H1 (cell line): ENCODE data around the gene VAV2. TPM values are rescaled to one million over a fixed set of nuclear protein-coding genes. Genes with fewer than 3 reads are reported as not detected.

Experiments
- CTCF ChIA-PET: fragments of 300-600 bp; sonication (Branson Sonifier 250); formaldehyde crosslinking; loops from one replicate; lab custom pipeline; 2021; ENCODE audit not compliant: partially characterized antibody; lab: Charles Lee
- POLR2A ChIA-PET: fragments of 300-600 bp; sonication (Branson Sonifier 250); formaldehyde crosslinking; loops from one replicate; lab custom pipeline; 2021; ENCODE audit warnings: inconsistent platforms; ENCODE audit not compliant: partially characterized antibody; lab: Charles Lee
- DNase-seq, 2 experiments: peaks; one replicate each; pipeline versions ENCODE4 v3.0.0 to v3.0.0-alpha.2; 2010 to 2022; ENCODE audit warnings: low spot score in 2 of 2, low read depth in 1 of 2, mixed read lengths in 1 of 2
- FAIRE-seq: peaks from 2 replicates; lab custom pipeline; 2011; peaks lifted over from hg19 to GRCh38; lab: Jason Lieb, UNC
- H2AFZ ChIP-seq: 2 replicates; pipeline ENCODE4 v1.8.1; 2012; ENCODE audit warnings: low read length, inconsistent platforms
- H2AK5ac ChIP-seq: 2 replicates; pipeline ENCODE4 v1.6.1; 2013; ENCODE audit warnings: low read depth, low read length
- H2BK120ac ChIP-seq: replicated peaks from 2 replicates; pipeline ENCODE3; 2013; ENCODE audit warnings: low read depth, low read length, inconsistent platforms
- H2BK12ac ChIP-seq: 2 replicates; pipeline ENCODE4 v1.6.1; 2013; ENCODE audit warnings: low read depth, low read length
- H2BK15ac ChIP-seq: 2 replicates; pipeline ENCODE4 v1.6.1; 2013; ENCODE audit warnings: low read length
- H2BK20ac ChIP-seq: 2 replicates; pipeline ENCODE4 v1.6.1; 2013; ENCODE audit warnings: low read length
- H2BK5ac ChIP-seq: 2 replicates; pipeline ENCODE4 v1.6.1; 2013; ENCODE audit warnings: low read depth, low read length
- H3K14ac ChIP-seq: 2 replicates; pipeline ENCODE4 v1.6.1; 2013; ENCODE audit warnings: inconsistent platforms; ENCODE audit not compliant: insufficient read length
- H3K18ac ChIP-seq: 2 replicates; pipeline ENCODE4 v1.6.1; 2013; ENCODE audit warnings: low read length; ENCODE audit errors: extremely low read depth
- H3K23ac ChIP-seq: 2 replicates; pipeline ENCODE4 v1.6.1; 2013; ENCODE audit warnings: inconsistent platforms; ENCODE audit not compliant: insufficient read length
- H3K23me2 ChIP-seq: 2 replicates; pipeline ENCODE4 v1.6.1; 2013; ENCODE audit warnings: low read depth, low read length
- H3K27ac ChIP-seq: 2 replicates; pipeline ENCODE4 v1.6.1; 2011; ENCODE audit warnings: low read depth, low read length, inconsistent platforms
- H3K27me3 ChIP-seq, 4 experiments: replicated peaks in 1 of 4; 1 replicate in 1 of 4; 2 replicates in 3 of 4; pipeline versions ENCODE4 v1.6.1 to v1.8.1; 2011 to 2013; ENCODE audit warnings: low read length in 3 of 4, mild to moderate bottlenecking in 3 of 4, inconsistent platforms in 2 of 4, mixed read lengths in 2 of 4, moderate library complexity in 1 of 4; ENCODE audit not compliant: control insufficient read depth in 3 of 4, insufficient read depth in 3 of 4; ENCODE audit errors: extremely low read depth in 1 of 4
- H3K36me3 ChIP-seq, 4 experiments: 2 replicates each; pipeline versions ENCODE4 v1.6.1 to v1.8.1; 2011 to 2013; ENCODE audit warnings: mild to moderate bottlenecking in 4 of 4, low read length in 3 of 4, moderate library complexity in 2 of 4, control low read depth in 1 of 4, inconsistent platforms in 1 of 4; ENCODE audit not compliant: insufficient read depth in 4 of 4, control insufficient read depth in 2 of 4
- H3K4ac ChIP-seq: replicated peaks from 2 replicates; pipeline ENCODE3; 2013; ENCODE audit warnings: low read length, low read depth, mixed read lengths, inconsistent platforms; ENCODE audit not compliant: insufficient read length
- H3K4me1 ChIP-seq, 4 experiments: replicated peaks in 1 of 4; 1 replicate in 1 of 4; 2 replicates in 3 of 4; pipeline versions ENCODE4 v1.6.1 to v1.8.1; 2011 to 2013; ENCODE audit warnings: low read length in 3 of 4, inconsistent platforms in 2 of 4, mixed read lengths in 1 of 4; ENCODE audit not compliant: insufficient read depth in 4 of 4, control insufficient read depth in 3 of 4
- H3K4me2 ChIP-seq, 2 experiments: 2 replicates each; pipeline versions ENCODE4 v1.6.1 to v1.8.1; 2011 to 2013; ENCODE audit warnings: low read depth in 2 of 2, low read length in 2 of 2, control low read depth in 1 of 2, inconsistent platforms in 1 of 2, mild to moderate bottlenecking in 1 of 2; ENCODE audit not compliant: insufficient read depth in 1 of 2
- H3K4me3 ChIP-seq, 4 experiments: fragments of 200-600, 300-600 bp in 1 of 4; sonication (generic), shearing (Covaris generic), sonication (Bioruptor Twin) in 1 of 4; 2 replicates each; pipeline versions ENCODE4 v1.5.1 to v1.8.1; 2011 to 2016; ENCODE audit warnings: low read length in 4 of 4, low read depth in 3 of 4, control low read depth in 2 of 4, inconsistent platforms in 2 of 4, mild to moderate bottlenecking in 2 of 4, mixed read lengths in 1 of 4, moderate library complexity in 1 of 4; ENCODE audit not compliant: insufficient read depth in 2 of 4; ENCODE audit errors: extremely low read depth in 1 of 4
- H3K56ac ChIP-seq: replicated peaks from 2 replicates; pipeline ENCODE3; 2013; ENCODE audit warnings: low read depth, mild to moderate bottlenecking, mixed read lengths, low read length, inconsistent platforms; ENCODE audit not compliant: insufficient read length
- H3K79me1 ChIP-seq: 2 replicates; pipeline ENCODE4 v1.6.1; 2013; ENCODE audit warnings: low read depth, low read length, control low read depth
- H3K79me2 ChIP-seq, 2 experiments: 2 replicates each; pipeline versions ENCODE4 v1.6.1 to v1.8.1; 2012 to 2013; ENCODE audit warnings: low read length in 2 of 2, mild to moderate bottlenecking in 2 of 2, inconsistent platforms in 1 of 2; ENCODE audit not compliant: insufficient read depth in 2 of 2, control insufficient read depth in 1 of 2
- H3K9ac ChIP-seq, 4 experiments: replicated peaks in 1 of 4; 1 replicate in 1 of 4; 2 replicates in 3 of 4; pipeline versions ENCODE4 v1.6.1 to v1.8.1; 2011 to 2013; ENCODE audit warnings: low read depth in 3 of 4, low read length in 3 of 4, control low read depth in 2 of 4, mild to moderate bottlenecking in 2 of 4, moderate library complexity in 2 of 4, inconsistent platforms in 1 of 4; ENCODE audit errors: extremely low read depth in 1 of 4
- H3K9me3 ChIP-seq, 2 experiments: 2 replicates each; pipeline versions ENCODE4 v1.6.1 to v1.8.1; 2012 to 2013; ENCODE audit warnings: mild to moderate bottlenecking in 2 of 2, moderate library complexity in 2 of 2, control low read depth in 1 of 2, inconsistent platforms in 1 of 2, low read depth in 1 of 2, low read length in 1 of 2, mixed read lengths in 1 of 2; ENCODE audit not compliant: insufficient read depth in 2 of 2
- H4K20me1 ChIP-seq, 2 experiments: replicated peaks in 1 of 2; 2 replicates each; pipeline versions ENCODE3 to v1.8.1; 2011 to 2013; ENCODE audit warnings: inconsistent platforms in 2 of 2, low read length in 2 of 2, mild to moderate bottlenecking in 1 of 2; ENCODE audit not compliant: insufficient read depth in 2 of 2, control insufficient read depth in 1 of 2
- H4K5ac ChIP-seq: 2 replicates; pipeline ENCODE4 v1.6.1; 2013; ENCODE audit warnings: low read length, low read depth, mixed read lengths, inconsistent platforms; ENCODE audit not compliant: insufficient read length
- H4K8ac ChIP-seq: 2 replicates; pipeline ENCODE4 v1.8.0; 2013; ENCODE audit warnings: mild to moderate bottlenecking, moderate library complexity, low read length, inconsistent platforms; ENCODE audit not compliant: insufficient read depth; ENCODE audit errors: extremely low read depth
- H4K91ac ChIP-seq: replicated peaks from 2 replicates; pipeline ENCODE3; 2013; ENCODE audit warnings: low read length, mixed read lengths, inconsistent platforms; ENCODE audit not compliant: insufficient read length
- CBX8 ChIP-seq: fragments of 300-800, 300-1000 bp; sonication (generic); IDR thresholded peaks from 2 replicates; pipeline ENCODE4 v1.7.1; 2016; ENCODE audit warnings: low read depth, low read length, borderline replicate concordance
- CTBP2 ChIP-seq: IDR thresholded peaks from 2 replicates; pipeline ENCODE4 v1.7.0; 2011; ENCODE audit warnings: borderline replicate concordance, mild to moderate bottlenecking, moderate library complexity, mixed read lengths, low read length; ENCODE audit not compliant: insufficient read depth, insufficient read length
- HDAC2 ChIP-seq, 2 experiments: fragments of 300-600 bp in 1 of 2; sonication (generic) in 1 of 2; IDR thresholded peaks; 2 replicates each; pipeline ENCODE4 v1.6.1; 2011 to 2012; ENCODE audit warnings: low read depth in 2 of 2, low read length in 2 of 2, mild to moderate bottlenecking in 2 of 2, moderate library complexity in 2 of 2, borderline replicate concordance in 1 of 2, inconsistent platforms in 1 of 2
- NANOG ChIP-seq: IDR thresholded peaks from 2 replicates; pipeline ENCODE4 v1.6.1; 2011; ENCODE audit warnings: low read length, low read depth, mild to moderate bottlenecking, inconsistent platforms; ENCODE audit not compliant: insufficient read depth, poor library complexity, severe bottlenecking
- TAF1 ChIP-seq: IDR thresholded peaks from 2 replicates; pipeline ENCODE4 v1.6.1; 2011; ENCODE audit warnings: mild to moderate bottlenecking, low read depth, low read length
- WGBS, 2 experiments: shearing (Covaris generic) in 1 of 2; methylation state at CpG; one replicate each; pipeline versions ENCODE4 v1.1.6 to v1.1.7; 2013 to 2015; ENCODE audit warnings: low lambda C conversion rate in 2 of 2, mixed read lengths in 2 of 2, inconsistent platforms in 1 of 2, low coverage in 1 of 2, missing lambda C conversion rate in 1 of 2; ENCODE audit not compliant: insufficient replicate concordance in 2 of 2, insufficient coverage in 1 of 2, insufficient read length in 1 of 2; ENCODE audit errors: extremely low coverage in 1 of 2, missing lambda C conversion rate in 1 of 2; 5-methylcytosine and 5-hydroxymethylcytosine counted together
- polyA plus RNA-seq, 7 experiments: library from polyadenylated mRNA; depleted of rRNA in 3 of 7; stranded (reverse) in 5 of 7; unstranded in 2 of 7; fragments of >200 nt in 5 of 7; fragments of 200-250 nt in 2 of 7; gene quantifications; 1 replicate in 5 of 7; 2 replicates in 1 of 7; 4 replicates in 1 of 7; pipeline versions ENCODE4 v1.2.1 to v1.2.3, GENCODE V29; 2011 to 2013; ENCODE audit warnings: missing spikeins in 2 of 7, mixed read lengths in 2 of 7
- total RNA-seq: library from RNA; stranded (reverse); fragmentation: NEBNext Ultra II Directional; extraction: Animal tissue kit (Norgen Biotek cat#: 25700); gene quantifications from 2 replicates; pipeline ENCODE4 v1.2.1, GENCODE V29; 2021
- TF ChIP-seq, protein P1 (sequence below): IDR thresholded peaks from 2 replicates; pipeline ENCODE4 v1.6.1; 2011; ENCODE audit warnings: low read length, improper control_type of control experiment

Gene VAV2
- total and polyA plus RNA-seq, 2 of the 8 experiments (the other 6 are each of a cell fraction or from before 2014, with no cell fraction given): 13.6 to 37.6 TPM

DNA sequence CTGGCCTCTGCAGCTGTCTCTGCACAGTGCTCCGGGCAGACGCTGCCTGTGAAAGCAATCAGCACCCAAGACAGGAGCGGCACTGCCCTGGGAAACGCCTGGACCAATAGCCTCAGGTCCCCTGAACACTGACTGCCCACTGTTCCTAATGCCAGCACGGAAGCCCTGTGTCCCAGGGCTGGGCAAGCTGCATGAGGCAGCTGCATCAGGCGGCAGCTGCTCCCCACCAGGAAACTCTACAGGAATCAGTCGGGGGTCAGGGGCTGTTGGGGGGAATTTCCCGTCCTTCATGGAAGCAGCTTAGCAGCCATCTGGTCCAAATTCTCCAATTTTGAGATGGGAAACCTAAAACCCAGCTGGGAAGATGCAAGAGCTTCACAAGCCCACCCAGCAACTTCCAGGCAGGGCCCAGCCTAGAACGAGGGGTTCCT lies 118.6 kb downstream of the VAV2 start:
- peaks cover 0 to 10% (median 2%) of the 10 kb centered on the region in 4 experiments; a peak in 5 of 7 replicates for H3K4me1 ChIP-seq
- no peak overlapping the region for H3K4me3 ChIP-seq
- FAIRE-seq (no peak), DNase-seq (no peak)
- H3K56ac ChIP-seq: no peak overlapping the region
- no peaks in the 10 kb centered on the region for H3K9me3 ChIP-seq
- no peak overlapping the region for H3K4ac ChIP-seq
- H3K79me1 ChIP-seq: peaks cover 16% of the 10 kb centered on the region
- H2BK5ac ChIP-seq: peak overlapping the region; percentile 52; the same call in 1 of the 2 replicates
- no peaks in the 10 kb centered on the region for H3K27me3 ChIP-seq
- H2BK12ac ChIP-seq: no peak overlapping the region
- peak overlapping the region; percentile 57; the same call in 1 of the 2 replicates for H4K8ac ChIP-seq
- H3K4me2 ChIP-seq: no peak overlapping the region
- H4K20me1 ChIP-seq: peaks cover 1 to 22% of the 10 kb centered on the region in 2 experiments
- peaks cover 8% of the 10 kb centered on the region; the same call in 1 of the 2 replicates for H3K23me2 ChIP-seq
- no peak overlapping the region for H4K91ac ChIP-seq
- CTCF ChIA-PET: interaction anchor here (0.6 to 5.8 kb wide), 4 partner anchors 10 to 159 kb away, joined by 4 to 41 read pairs (median 10); no protein-coding TSS in a partner anchor
- H3K18ac ChIP-seq: peak overlapping the region; percentile 6; the same call in 1 of the 2 replicates
- POLR2A ChIA-PET: interaction anchor here (1.2 kb wide), 1 partner anchor 10 kb away, joined by 4 read pairs; no protein-coding TSS in a partner anchor
- H2AFZ ChIP-seq: no peak overlapping the region
- no peak overlapping the region for H4K5ac ChIP-seq
- no peak overlapping the region for H3K23ac ChIP-seq
- H2BK20ac ChIP-seq: no peak overlapping the region
- H3K79me2 ChIP-seq: peaks cover 0 to 30% of the 10 kb centered on the region in 2 experiments; a peak in 2 of 4 replicates
- H2BK120ac ChIP-seq: no peak overlapping the region
- TF ChIP-seq TAF1 (no peak), HDAC2 (IDR thresholded peaks at IDR 0.05; ENCODE audit: borderline replicate concordance in 1 of 2, low read depth in 2 of 2, low read length in 2 of 2) (no peak), CTBP2 (no peak), NANOG (no peak), CBX8 (no peak)
- TF ChIP-seq, protein P1, sequence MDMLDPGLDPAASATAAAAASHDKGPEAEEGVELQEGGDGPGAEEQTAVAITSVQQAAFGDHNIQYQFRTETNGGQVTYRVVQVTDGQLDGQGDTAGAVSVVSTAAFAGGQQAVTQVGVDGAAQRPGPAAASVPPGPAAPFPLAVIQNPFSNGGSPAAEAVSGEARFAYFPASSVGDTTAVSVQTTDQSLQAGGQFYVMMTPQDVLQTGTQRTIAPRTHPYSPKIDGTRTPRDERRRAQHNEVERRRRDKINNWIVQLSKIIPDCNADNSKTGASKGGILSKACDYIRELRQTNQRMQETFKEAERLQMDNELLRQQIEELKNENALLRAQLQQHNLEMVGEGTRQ: no peak
- no peak overlapping the region for H2AK5ac ChIP-seq
- no peaks in the 10 kb centered on the region for H3K36me3 ChIP-seq
- H3K9ac ChIP-seq: no peak overlapping the region
- WGBS, 2 experiments: 92% methylated on average over 9 of the region's 9 CpGs; no CpG with 5 or more reads in 1 of the 2 experiments
- H3K27ac ChIP-seq: no peak overlapping the region
- H2BK15ac ChIP-seq: no peak overlapping the region
- no peak overlapping the region for H3K14ac ChIP-seq
